ENCODE data around the gene NUCB1. TPM values are rescaled to one million over a fixed set of nuclear protein-coding genes. Genes with fewer than 3 reads are reported as not detected.
"Not testable (repeated sequence)": the region's sequence is repeated elsewhere in the genome, so short reads cannot be mapped to it uniquely, and the experiment has no call there.

Gene NUCB1
- total RNA-seq, 1 donor from 2014 or later: 126 TPM

GRCh38 chr19:48913114-48913889 is 13.2 kb downstream of the NUCB1 start:
- ChIA-PET CTCF (no interaction called here), POLR2A (no interaction called here)
- intact Hi-C loops (cut with micrococcal nuclease): no loop called here
- Mint-ChIP-seq H3K4me3 (no peak overlapping the region), H3K4me1 (peaks cover 17% of the 10 kb centered on the region), H3K36me3 (ENCODE audit: low read depth) (peaks cover 58% of the 10 kb centered on the region), H3K27ac (no peak overlapping the region), H3K9me3 (no peaks in the 10 kb centered on the region), H3K27me3 (no peaks in the 10 kb centered on the region)
- no peak for DNase-seq
- no peak for TF ChIP-seq CTCF (IDR thresholded peaks at IDR 0.05)
- ATAC-seq (ENCODE audit: low read depth): peak; percentile 60

GRCh38 chr19:48914181-48914580 is 14.1 kb downstream of the NUCB1 start:
- CTCF ChIA-PET: no interaction called here
- Mint-ChIP-seq H3K4me1 (peaks cover 16% of the 10 kb centered on the region), H3K27ac (no peak overlapping the region), H3K27me3 (no peaks in the 10 kb centered on the region), H3K9me3 (no peaks in the 10 kb centered on the region), H3K36me3 (ENCODE audit: low read depth) (peaks cover 61% of the 10 kb centered on the region), H3K4me3 (no peak overlapping the region)
- DNase-seq (no peak), ATAC-seq (ENCODE audit: low read depth) (no peak)
- POLR2A ChIA-PET: interaction anchor here (0.7 kb wide), 1 partner anchor 68 kb away, joined by 5 read pairs; no protein-coding TSS in a partner anchor
- intact Hi-C loops (cut with micrococcal nuclease): no loop called here
- no peak for TF ChIP-seq CTCF (IDR thresholded peaks at IDR 0.05)

GRCh38 chr19:48915757-48916156 is 15.6 kb downstream of the NUCB1 start:
- Mint-ChIP-seq H3K27ac (no peak overlapping the region), H3K4me1 (peaks cover 11% of the 10 kb centered on the region), H3K27me3 (no peaks in the 10 kb centered on the region), H3K36me3 (ENCODE audit: low read depth) (peaks cover 55% of the 10 kb centered on the region), H3K4me3 (no peak overlapping the region), H3K9me3 (no peaks in the 10 kb centered on the region)
- ChIA-PET CTCF (no interaction called here), POLR2A (interaction anchor here (0.5 kb wide), 2 partner anchors 16 to 100 kb away, joined by 5 read pairs; no protein-coding TSS in a partner anchor)
- TF ChIP-seq CTCF (IDR thresholded peaks at IDR 0.05): no peak
- intact Hi-C loops (cut with micrococcal nuclease): no loop called here
- ATAC-seq (ENCODE audit: low read depth) (no peak), DNase-seq (no peak)

GRCh38 chr19:48918071-48918470 is 18.0 kb downstream of the NUCB1 start:
- Mint-ChIP-seq H3K36me3 (ENCODE audit: low read depth) (peaks cover 53% of the 10 kb centered on the region), H3K4me3 (no peak overlapping the region), H3K9me3 (no peaks in the 10 kb centered on the region), H3K4me1 (peaks cover 11% of the 10 kb centered on the region), H3K27ac (peak overlapping the region; percentile 59), H3K27me3 (no peaks in the 10 kb centered on the region)
- DNase-seq: no peak
- intact Hi-C loops (cut with micrococcal nuclease): no loop called here
- ChIA-PET POLR2A (interaction anchor here (0.7 to 1.2 kb wide), 2 partner anchors 37 to 49 kb away, joined by 3 to 4 read pairs; partner anchors contain the start of gene BAX), CTCF (no interaction called here)
- ATAC-seq (ENCODE audit: low read depth): no peak
- no peak for TF ChIP-seq CTCF (IDR thresholded peaks at IDR 0.05)

- intact Hi-C loops (cut with micrococcal nuclease): no loop called here
- ChIA-PET POLR2A (interaction anchor here (0.7 to 1.2 kb wide), 2 partner anchors 8 to 48 kb away, joined by 3 read pairs; no protein-coding TSS in a partner anchor), CTCF (no interaction called here)
- H3K4me1 Mint-ChIP-seq: peaks cover 11% of the 10 kb centered on the region
- H3K36me3 Mint-ChIP-seq (ENCODE audit: low read depth): peaks cover 50% of the 10 kb centered on the region
- no peaks in the 10 kb centered on the region for H3K9me3 Mint-ChIP-seq
- H3K27ac Mint-ChIP-seq: no peak overlapping the region
- ATAC-seq (ENCODE audit: low read depth) (peak; percentile 25), DNase-seq (no peak)
- H3K4me3 Mint-ChIP-seq: no peak overlapping the region
- no peaks in the 10 kb centered on the region for H3K27me3 Mint-ChIP-seq
- no peak for TF ChIP-seq CTCF (IDR thresholded peaks at IDR 0.05)
These were observed 18.7 kb downstream of the NUCB1 start for GRCh38 chr19:48918801-48919247.

- Mint-ChIP-seq H3K4me1 (peaks cover 11% of the 10 kb centered on the region), H3K36me3 (ENCODE audit: low read depth) (peaks cover 47% of the 10 kb centered on the region)
- POLR2A ChIA-PET: interaction anchor here (0.7 to 1.2 kb wide), 2 partner anchors 8 to 48 kb away, joined by 3 read pairs; no protein-coding TSS in a partner anchor
- H3K27ac Mint-ChIP-seq; DNase-seq; intact Hi-C loops (cut with micrococcal nuclease); H3K4me3 Mint-ChIP-seq; H3K9me3 Mint-ChIP-seq; ATAC-seq (ENCODE audit: low read depth); CTCF ChIA-PET; H3K27me3 Mint-ChIP-seq: not testable (repeated sequence)
These were observed 19.2 kb downstream of the NUCB1 start for GRCh38 chr19:48919271-48919670.

Data from activated B cell treated with CpG ODN at 0.5 μM for 24 hours (primary cell).